Smooth muscle cell (in vitro differentiated cells): ENCODE data around the gene NECTIN4. TPM values are rescaled to one million over a fixed set of nuclear protein-coding genes. Genes with fewer than 3 reads are reported as not detected.

Experiments used
- DNase-seq: peaks from one replicate; lab custom pipeline; 2025; ENCODE audit not compliant: unreplicated experiment; lab: John Stamatoyannopoulos, UW
- H2AFZ ChIP-seq: fragments of 200-600 bp; sonication (generic); 2 replicates; pipeline ENCODE4 v1.6.0; 2016; ENCODE audit warnings: antibody characterized with exemption, low read depth, mild to moderate bottlenecking
- H3F3A ChIP-seq: fragments of 200-600 bp; sonication (generic); 2 replicates; pipeline ENCODE4 v1.6.0; 2017; ENCODE audit warnings: antibody characterized with exemption, low read depth
- H3K27ac ChIP-seq: fragments of 200-600 bp; sonication (generic); 2 replicates; pipeline ENCODE4 v1.5.1; 2016; ENCODE audit warnings: low read depth, mild to moderate bottlenecking
- H3K27me3 ChIP-seq: fragments of 200-600 bp; sonication (generic); 2 replicates; pipeline ENCODE4 v1.6.1; 2016; ENCODE audit warnings: low read depth, mild to moderate bottlenecking
- H3K36me3 ChIP-seq: fragments of 200-600 bp; sonication (generic); 2 replicates; pipeline ENCODE4 v1.5.1; 2016; ENCODE audit warnings: low read depth
- H3K4me1 ChIP-seq: fragments of 200-600 bp; sonication (generic); 2 replicates; pipeline ENCODE4 v1.5.1; 2016; ENCODE audit warnings: low read depth
- H3K4me2 ChIP-seq: fragments of 200-600 bp; sonication (generic); 2 replicates; pipeline ENCODE4 v1.6.0; 2016; ENCODE audit warnings: mild to moderate bottlenecking
- H3K4me3 ChIP-seq: fragments of 200-600 bp; sonication (generic); 2 replicates; pipeline ENCODE4 v1.5.1; 2016; ENCODE audit warnings: mild to moderate bottlenecking
- H3K79me2 ChIP-seq: fragments of 200-600 bp; sonication (generic); 2 replicates; pipeline ENCODE4 v1.6.0; 2016; ENCODE audit warnings: low read depth, mild to moderate bottlenecking
- H3K9ac ChIP-seq: fragments of 200-600 bp; sonication (generic); 2 replicates; pipeline ENCODE4 v1.6.0; 2016; ENCODE audit warnings: low read depth
- H3K9me3 ChIP-seq: fragments of 200-600 bp; sonication (generic); replicated peaks from 2 replicates; pipeline ENCODE4 v1.5.1; 2016; ENCODE audit warnings: low read depth
- H4K20me1 ChIP-seq: fragments of 200-600 bp; sonication (generic); 2 replicates; pipeline ENCODE4 v1.6.0; 2016; ENCODE audit warnings: low read depth
- CTCF ChIP-seq: fragments of 200-600 bp; sonication (generic); IDR thresholded peaks from 2 replicates; pipeline ENCODE4 v1.5.1; 2017; ENCODE audit warnings: borderline replicate concordance, mild to moderate bottlenecking, antibody characterized with exemption; ENCODE audit not compliant: insufficient read depth, poor library complexity, severe bottlenecking
- WGBS: methylation state at CpG from one replicate; pipeline ENCODE4 v1.1.7; 2016; ENCODE audit warnings: low lambda C conversion rate; 5-methylcytosine and 5-hydroxymethylcytosine counted together
- polyA plus RNA-seq: library from polyadenylated mRNA; unstranded; fragments of >200 nt; fragmentation: Nextera tagmentation; extraction: Ambion mirVana; gene quantifications from 2 replicates; pipeline ENCODE4 v1.2.1, GENCODE V29; 2016
- total RNA-seq: library from RNA; depleted of rRNA; stranded (reverse); fragments of >200 nt; gene quantifications from 2 replicates; pipeline ENCODE4 v1.2.3, GENCODE V29; 2014

The NECTIN4 gene
- total and polyA plus RNA-seq, 2 experiments from 2014 or later = 12.7 to 18.2 TPM

GRCh38 chr1:161044908-161045735 lies 44.2 kb downstream of the NECTIN4 start:
- H3K9me3 ChIP-seq = no peaks in the 10 kb centered on the region
- H3K4me1 ChIP-seq = peaks cover 13% of the 10 kb centered on the region
- no peaks in the 10 kb centered on the region for H3F3A ChIP-seq
- H3K27ac ChIP-seq = peak overlapping the region; percentile 94
- H3K4me2 ChIP-seq = peak overlapping the region; percentile 86
- no peaks in the 10 kb centered on the region for H3K27me3 ChIP-seq
- peaks cover 9% of the 10 kb centered on the region for H4K20me1 ChIP-seq
- WGBS = 2% methylated on average over 48 of the region's 48 CpGs
- no peak for TF ChIP-seq CTCF
- no peak for DNase-seq
- H3K79me2 ChIP-seq = peaks cover 13% of the 10 kb centered on the region
- peak overlapping the region; percentile 83 for H3K9ac ChIP-seq
- peak overlapping the region; percentile 60 for H3K4me3 ChIP-seq
- H2AFZ ChIP-seq = peak overlapping the region; percentile 91
- no peaks in the 10 kb centered on the region for H3K36me3 ChIP-seq

- H3K79me2 ChIP-seq = peaks cover 13% of the 10 kb centered on the region
- no peaks in the 10 kb centered on the region for H3K36me3 ChIP-seq
- peak overlapping the region; percentile 83 for H3K9ac ChIP-seq
- peaks cover 9% of the 10 kb centered on the region for H4K20me1 ChIP-seq
- no peak for DNase-seq
- peak overlapping the region; percentile 60 for H3K4me3 ChIP-seq
- no peaks in the 10 kb centered on the region for H3F3A ChIP-seq
- TF ChIP-seq CTCF = no peak
- peak overlapping the region; percentile 94 for H3K27ac ChIP-seq
- no peaks in the 10 kb centered on the region for H3K27me3 ChIP-seq
- peaks cover 13% of the 10 kb centered on the region for H3K4me1 ChIP-seq
- no peaks in the 10 kb centered on the region for H3K9me3 ChIP-seq
- H3K4me2 ChIP-seq = peak overlapping the region; percentile 86
- H2AFZ ChIP-seq = peak overlapping the region; percentile 8
Observed at GRCh38 chr1:161044535-161044907, 44.8 kb downstream of the NECTIN4 start.

GRCh38 chr1:161039546-161039945 lies 49.8 kb downstream of the NECTIN4 start:
- Histone ChIP-seq H3K4me1 (peaks cover 17% of the 10 kb centered on the region), H4K20me1 (peaks cover 6% of the 10 kb centered on the region), H3K9me3 (no peaks in the 10 kb centered on the region), H2AFZ (no peak overlapping the region), H3K79me2 (peaks cover 9% of the 10 kb centered on the region), H3K27ac (no peak overlapping the region), H3K4me3 (no peak overlapping the region), H3F3A (no peaks in the 10 kb centered on the region), H3K36me3 (no peaks in the 10 kb centered on the region), H3K9ac (no peak overlapping the region), H3K4me2 (no peak overlapping the region), H3K27me3 (no peaks in the 10 kb centered on the region)
- TF ChIP-seq CTCF = no peak
- no peak for DNase-seq
- WGBS = 81% methylated on average over 5 of the region's 5 CpGs

GRCh38 chr1:161039154-161039545 lies 50.2 kb downstream of the NECTIN4 start:
- Histone ChIP-seq H3K27ac (no peak overlapping the region), H3K4me1 (peaks cover 13% of the 10 kb centered on the region), H3K79me2 (peaks cover 5% of the 10 kb centered on the region), H3K27me3 (no peaks in the 10 kb centered on the region), H3F3A (no peaks in the 10 kb centered on the region), H3K4me2 (peak overlapping the region; percentile 88), H3K36me3 (no peaks in the 10 kb centered on the region), H2AFZ (no peak overlapping the region), H3K9ac (no peak overlapping the region), H4K20me1 (peaks cover 2% of the 10 kb centered on the region), H3K4me3 (peak overlapping the region; percentile 63), H3K9me3 (no peaks in the 10 kb centered on the region)
- no peak for DNase-seq
- no peak for TF ChIP-seq CTCF
- WGBS = 37% methylated on average over 3 of the region's 3 CpGs
